Hepatocyte (in vitro differentiated cells): ENCODE results near the gene PPP4R4.

Experiments used
- CTCF ChIP-seq: fragments of 200-600 bp; sonication (generic); IDR thresholded peaks from 2 replicates; pipeline ENCODE4 v1.5.1; 2016; ENCODE audit warnings: antibody characterized with exemption, mild to moderate bottlenecking; ENCODE audit not compliant: poor library complexity
- EZH2 ChIP-seq: fragments of 200-600 bp; sonication (generic); IDR thresholded peaks from 2 replicates; pipeline ENCODE4 v1.6.1; 2016; ENCODE audit warnings: antibody characterized with exemption, mild to moderate bottlenecking, borderline replicate concordance
- EZH2phosphoT487 ChIP-seq: fragments of 200-600 bp; sonication (generic); IDR thresholded peaks from one replicate; pipeline ENCODE4 v1.6.1; 2018; ENCODE audit warnings: antibody characterized with exemption, mild to moderate bottlenecking, low read depth, moderate library complexity; ENCODE audit not compliant: unreplicated experiment, severe bottlenecking

- TF ChIP-seq CTCF (no peak), EZH2phosphoT487 (no peak), EZH2 (no peak)
Measured at GRCh38 chr14:94291159-94291905, 117.2 kb downstream of the PPP4R4 start.
